Caco-2 (cell line): ENCODE data around the gene OSBPL6. TPM values are rescaled to one million over a fixed set of nuclear protein-coding genes. Genes with fewer than 3 reads are reported as not detected.

ENCODE experiments used
- BruUV-seq: library from RNA; stranded (reverse); fragments of 400-500 nt; replicated peaks from 2 replicates; lab custom pipeline; 2021; lab: Mats Ljungman, UMichigan
- CTCF ChIA-PET: fragments of 300-600 bp; sonication (Branson Sonifier 250); formaldehyde crosslinking; loops from one replicate; lab custom pipeline; 2022; ENCODE audit warnings: antibody characterized with exemption; lab: Charles Lee
- POLR2A ChIA-PET: fragments of 300-600 bp; sonication (Branson Sonifier 250); formaldehyde crosslinking; loops from one replicate; lab custom pipeline; 2022; ENCODE audit warnings: antibody characterized with exemption; lab: Charles Lee
- DNase-seq, 2 experiments: peaks; one replicate each; pipeline versions ENCODE4 v3.0.0 to v3.0.0-alpha.2; 2020 to 2022
- H3K27me3 ChIP-seq: replicated peaks from 2 replicates; pipeline ENCODE4 v1.6.0; 2011; ENCODE audit warnings: low read length; ENCODE audit not compliant: control insufficient read depth, insufficient read depth
- H3K36me3 ChIP-seq: 2 replicates; pipeline ENCODE4 v1.5.1; 2011; ENCODE audit warnings: low read length; ENCODE audit not compliant: control insufficient read depth, insufficient read depth
- H3K4me1 ChIP-seq: fragments of 250-450 bp; sonication (Bioruptor Pico); 2 replicates; pipeline ENCODE4 v1.5.1; 2020; ENCODE audit warnings: mild to moderate bottlenecking
- H3K4me3 ChIP-seq: 2 replicates; pipeline ENCODE4 v1.5.1; 2011; ENCODE audit warnings: low read depth, mild to moderate bottlenecking, control low read depth, low read length
- H3K9me3 ChIP-seq: fragments of 250-450 bp; sonication (Bioruptor Pico); 2 replicates; pipeline ENCODE4 v1.5.1; 2020; ENCODE audit warnings: mild to moderate bottlenecking, moderate library complexity
- H3K27ac Mint-ChIP-seq: one replicate; pipeline ENCODE4 v1.8.0; 2022; ENCODE audit warnings: mixed read lengths; ENCODE audit not compliant: unreplicated experiment
- H3K27me3 Mint-ChIP-seq: one replicate; pipeline ENCODE4 v1.8.0; 2022; ENCODE audit warnings: mixed read lengths; ENCODE audit not compliant: insufficient read depth, unreplicated experiment
- H3K36me3 Mint-ChIP-seq: one replicate; pipeline ENCODE4 v1.8.0; 2022; ENCODE audit warnings: mild to moderate bottlenecking, mixed read lengths; ENCODE audit not compliant: insufficient read depth, unreplicated experiment
- H3K4me1 Mint-ChIP-seq: one replicate; pipeline ENCODE4 v1.8.0; 2022; ENCODE audit warnings: low read depth, mixed read lengths; ENCODE audit not compliant: unreplicated experiment
- H3K4me3 Mint-ChIP-seq: one replicate; pipeline ENCODE4 v1.8.0; 2022; ENCODE audit warnings: mild to moderate bottlenecking, moderate library complexity, mixed read lengths; ENCODE audit not compliant: unreplicated experiment
- H3K9me3 Mint-ChIP-seq: one replicate; pipeline ENCODE4 v1.8.0; 2022; ENCODE audit warnings: mixed read lengths; ENCODE audit not compliant: unreplicated experiment
- intact Hi-C: fragments of 100-400 bp; cut with micrococcal nuclease; formaldehyde crosslinking; loops from one replicate; pipeline ENCODE4 v1.10.0; 2022; ENCODE audit not compliant: unreplicated experiment
- total RNA-seq: library from RNA; stranded (reverse); gene quantifications from 2 replicates; pipeline ENCODE4 v1.2.3, GENCODE V29; 2022
- TF ChIP-seq, protein P1 (sequence below), 2 experiments: fragments of 200-600 bp in 1 of 2; IDR thresholded peaks; 1 replicate in 1 of 2; 2 replicates in 1 of 2; pipeline versions ENCODE4 v1.5.1 to v1.8.0; 2011 to 2022; ENCODE audit warnings: antibody characterized with exemption in 1 of 2, control low read depth in 1 of 2, inconsistent platforms in 1 of 2, low read depth in 1 of 2, low read length in 1 of 2, mild to moderate bottlenecking in 1 of 2, moderate library complexity in 1 of 2; ENCODE audit not compliant: insufficient read depth in 1 of 2, severe bottlenecking in 1 of 2, unreplicated experiment in 1 of 2

Gene OSBPL6
- total RNA-seq, 1 experiment from 2014 or later, result 1.5 TPM

DNA sequence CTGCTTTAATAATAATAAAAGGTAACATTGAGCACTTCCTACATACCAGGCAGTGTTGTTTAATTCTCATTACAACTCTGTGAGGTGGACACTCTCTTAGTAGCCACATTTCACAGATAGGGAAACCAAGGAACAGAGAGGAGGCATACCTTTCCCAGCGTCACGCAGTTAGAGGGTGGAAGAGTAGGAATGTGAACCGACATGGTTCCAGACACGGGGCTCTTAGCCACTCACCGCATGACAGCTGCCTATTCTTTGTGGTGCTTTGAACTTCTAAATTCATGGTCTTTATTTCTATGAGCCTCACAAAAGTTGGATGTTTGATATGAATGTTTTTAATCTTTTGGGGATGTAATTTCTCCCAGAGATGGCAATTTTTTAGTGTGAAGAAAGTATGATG, 76.0 kb downstream of the OSBPL6 start:
- ChIA-PET POLR2A (no interaction called here), CTCF (no interaction called here)
- intact Hi-C loops, result no loop called here
- Histone ChIP-seq H3K27me3 (no peaks in the 10 kb centered on the region), H3K9me3 (no peaks in the 10 kb centered on the region), H3K4me1 (peaks cover 9% of the 10 kb centered on the region; the same call in 1 of the 2 replicates), H3K4me3 (no peak overlapping the region), H3K36me3 (no peaks in the 10 kb centered on the region)
- H3K4me1 Mint-ChIP-seq, result no peaks in the 10 kb centered on the region
- no TSS peak for BruUV-seq
- H3K4me3 Mint-ChIP-seq, result no peak overlapping the region
- H3K27ac Mint-ChIP-seq, result no peak overlapping the region
- TF ChIP-seq, protein P1, sequence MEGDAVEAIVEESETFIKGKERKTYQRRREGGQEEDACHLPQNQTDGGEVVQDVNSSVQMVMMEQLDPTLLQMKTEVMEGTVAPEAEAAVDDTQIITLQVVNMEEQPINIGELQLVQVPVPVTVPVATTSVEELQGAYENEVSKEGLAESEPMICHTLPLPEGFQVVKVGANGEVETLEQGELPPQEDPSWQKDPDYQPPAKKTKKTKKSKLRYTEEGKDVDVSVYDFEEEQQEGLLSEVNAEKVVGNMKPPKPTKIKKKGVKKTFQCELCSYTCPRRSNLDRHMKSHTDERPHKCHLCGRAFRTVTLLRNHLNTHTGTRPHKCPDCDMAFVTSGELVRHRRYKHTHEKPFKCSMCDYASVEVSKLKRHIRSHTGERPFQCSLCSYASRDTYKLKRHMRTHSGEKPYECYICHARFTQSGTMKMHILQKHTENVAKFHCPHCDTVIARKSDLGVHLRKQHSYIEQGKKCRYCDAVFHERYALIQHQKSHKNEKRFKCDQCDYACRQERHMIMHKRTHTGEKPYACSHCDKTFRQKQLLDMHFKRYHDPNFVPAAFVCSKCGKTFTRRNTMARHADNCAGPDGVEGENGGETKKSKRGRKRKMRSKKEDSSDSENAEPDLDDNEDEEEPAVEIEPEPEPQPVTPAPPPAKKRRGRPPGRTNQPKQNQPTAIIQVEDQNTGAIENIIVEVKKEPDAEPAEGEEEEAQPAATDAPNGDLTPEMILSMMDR (IDR thresholded peaks at IDR 0.05; ENCODE audit: insufficient read depth in 1 of 2, low read depth in 1 of 2, low read length in 1 of 2, severe bottlenecking in 1 of 2, unreplicated experiment in 1 of 2), result no peak
- H3K27me3 Mint-ChIP-seq, result no peaks in the 10 kb centered on the region
- no peak for DNase-seq
- no peaks in the 10 kb centered on the region for H3K9me3 Mint-ChIP-seq
- no peaks in the 10 kb centered on the region for H3K36me3 Mint-ChIP-seq

DNA sequence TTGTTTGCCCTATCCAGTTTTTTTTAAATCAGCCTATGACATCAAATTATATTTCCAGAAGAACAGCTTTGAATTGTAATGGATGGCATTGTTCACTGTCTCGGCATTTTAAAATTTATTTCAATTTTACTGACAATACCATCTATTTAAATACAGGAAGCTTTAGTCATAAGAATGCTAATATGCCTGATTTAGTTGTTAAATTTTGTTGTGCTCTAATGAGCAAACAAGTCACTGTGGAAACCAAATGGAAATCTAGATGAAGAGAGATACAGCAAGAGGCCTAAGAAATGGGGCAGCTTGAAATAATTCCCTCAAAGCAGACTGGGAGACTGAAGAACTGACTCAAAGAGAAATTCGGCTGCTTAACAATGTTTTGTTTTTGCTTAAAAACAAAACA, 76.8 kb downstream of the OSBPL6 start:
- Mint-ChIP-seq H3K36me3 (no peaks in the 10 kb centered on the region), H3K4me3 (no peak overlapping the region), H3K9me3 (no peaks in the 10 kb centered on the region), H3K27me3 (no peaks in the 10 kb centered on the region), H3K4me1 (no peaks in the 10 kb centered on the region), H3K27ac (no peak overlapping the region)
- TF ChIP-seq, protein P1 (IDR thresholded peaks at IDR 0.05; ENCODE audit: insufficient read depth in 1 of 2, low read depth in 1 of 2, low read length in 1 of 2, severe bottlenecking in 1 of 2, unreplicated experiment in 1 of 2), result no peak
- H3K4me3 ChIP-seq, result no peak overlapping the region
- H3K27me3 ChIP-seq, result no peaks in the 10 kb centered on the region
- H3K4me1 ChIP-seq, result peaks cover 9% of the 10 kb centered on the region; the same call in 1 of the 2 replicates
- intact Hi-C loops, result no loop called here
- no peaks in the 10 kb centered on the region for H3K36me3 ChIP-seq
- POLR2A ChIA-PET, result no interaction called here
- no peak for DNase-seq
- H3K9me3 ChIP-seq, result no peaks in the 10 kb centered on the region
- CTCF ChIA-PET, result no interaction called here
- BruUV-seq, result no TSS peak

DNA sequence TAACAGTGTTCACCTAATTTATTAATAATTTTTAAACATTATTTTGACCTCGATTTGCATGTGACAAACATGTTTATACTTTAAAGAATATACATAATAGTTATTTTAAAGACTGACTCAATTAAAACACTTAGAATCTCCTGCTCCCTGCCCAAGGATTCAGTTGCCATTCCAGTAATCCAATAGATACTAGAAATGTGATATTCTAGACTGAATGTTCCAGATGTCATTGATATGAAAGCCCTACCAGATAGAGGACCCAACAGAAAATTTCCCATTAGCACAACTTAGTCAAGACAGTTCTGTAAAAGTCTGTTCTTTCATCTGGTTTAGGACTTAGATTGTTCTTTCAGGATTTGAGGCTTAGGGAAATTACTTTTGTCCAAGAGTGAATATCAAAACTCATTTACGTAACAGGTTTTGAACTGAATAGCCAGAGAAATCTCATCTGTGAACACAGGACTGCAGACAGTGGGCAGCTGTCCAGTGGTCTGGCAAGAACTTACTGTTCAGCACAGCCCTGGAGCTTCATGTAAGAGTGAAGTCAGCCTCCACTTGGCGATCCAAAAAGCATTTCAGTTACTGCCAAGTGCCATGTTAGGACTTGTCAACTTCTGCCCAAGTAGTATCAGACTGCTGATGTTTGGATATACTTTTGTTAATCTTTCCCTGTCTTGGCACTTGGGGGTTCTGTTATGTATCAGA, 77.5 kb downstream of the OSBPL6 start:
- Mint-ChIP-seq H3K4me1 (no peaks in the 10 kb centered on the region), H3K36me3 (no peaks in the 10 kb centered on the region), H3K9me3 (no peaks in the 10 kb centered on the region), H3K27ac (no peak overlapping the region), H3K27me3 (no peaks in the 10 kb centered on the region), H3K4me3 (no peak overlapping the region)
- no peaks in the 10 kb centered on the region for H3K9me3 ChIP-seq
- no peak for DNase-seq
- peaks cover 9% of the 10 kb centered on the region; the same call in 1 of the 2 replicates for H3K4me1 ChIP-seq
- H3K4me3 ChIP-seq, result no peak overlapping the region
- POLR2A ChIA-PET, result no interaction called here
- TF ChIP-seq, protein P1 (IDR thresholded peaks at IDR 0.05; ENCODE audit: insufficient read depth in 1 of 2, low read depth in 1 of 2, low read length in 1 of 2, severe bottlenecking in 1 of 2, unreplicated experiment in 1 of 2), result no peak
- H3K36me3 ChIP-seq, result no peaks in the 10 kb centered on the region
- BruUV-seq, result no TSS peak
- H3K27me3 ChIP-seq, result no peaks in the 10 kb centered on the region
- intact Hi-C loops, result no loop called here
- CTCF ChIA-PET, result interaction anchor here (0.6 kb wide), 1 partner anchor 10 kb away, joined by 6 read pairs; no protein-coding TSS in a partner anchor
